ENCODE measurements around the gene ADAMTSL3.

ADAMTSL3 gene

GRCh38 chr15:83978588-83978987 is 324.7 kb downstream of the ADAMTSL3 start:
- no peak overlapping the region for H3K27ac ChIP-seq
- no peak for TF ChIP-seq CTCF (conservative IDR thresholded peaks at IDR 0.05)

GRCh38 chr15:83980637-83981036 is 326.7 kb downstream of the ADAMTSL3 start:
- TF ChIP-seq CTCF (conservative IDR thresholded peaks at IDR 0.05), result no peak
- no peak overlapping the region for H3K27ac ChIP-seq

- H3K27ac ChIP-seq, result no peak overlapping the region
- no peak for TF ChIP-seq CTCF (conservative IDR thresholded peaks at IDR 0.05)
Observed at GRCh38 chr15:83982748-83983147, 328.8 kb downstream of the ADAMTSL3 start.

- TF ChIP-seq CTCF (conservative IDR thresholded peaks at IDR 0.05), result no peak
- H3K27ac ChIP-seq, result no peak overlapping the region
Observed at GRCh38 chr15:83983634-83984458, 329.9 kb downstream of the ADAMTSL3 start.

DNA sequence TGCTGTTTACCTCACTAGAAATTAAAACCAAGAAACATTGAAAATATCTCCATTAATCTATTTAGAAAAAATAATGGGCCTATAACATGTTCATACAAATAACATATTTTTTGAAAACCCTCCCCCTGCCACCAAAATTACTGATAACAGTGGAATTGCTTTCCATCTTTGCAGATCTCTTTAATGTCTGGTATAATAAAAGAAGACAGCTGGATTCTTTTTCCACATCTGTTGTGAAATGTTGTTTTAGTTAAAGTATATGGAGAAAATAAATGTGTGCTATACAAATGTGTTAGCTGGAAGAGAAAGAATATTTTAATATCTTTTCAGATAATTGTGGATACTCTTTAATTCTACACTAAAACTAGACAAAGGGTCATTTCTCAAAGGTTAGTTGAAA is 330.7 kb downstream of the ADAMTSL3 start:
- TF ChIP-seq CTCF (conservative IDR thresholded peaks at IDR 0.05), result no peak

DNA sequence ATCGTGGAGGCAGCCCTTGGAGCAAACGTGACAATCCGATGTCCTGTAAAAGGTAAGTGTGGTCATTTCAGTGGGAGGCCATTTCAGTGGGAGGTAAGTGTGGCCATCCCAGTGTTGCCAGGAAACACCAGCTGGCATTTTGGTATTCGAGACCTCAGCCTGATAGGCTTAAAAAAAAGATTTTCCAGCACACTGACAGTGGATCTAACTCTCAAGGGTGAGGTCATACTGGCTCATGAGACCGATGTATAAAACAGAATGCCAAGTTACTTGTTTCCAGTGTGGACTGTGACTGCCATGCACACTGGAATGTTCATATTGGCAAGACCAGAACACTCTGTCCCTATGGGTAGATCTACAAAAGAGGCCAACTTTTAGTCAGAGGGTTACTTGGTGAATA is 337.2 kb downstream of the ADAMTSL3 start:
- H3K27ac ChIP-seq, result no peak overlapping the region
- TF ChIP-seq CTCF (conservative IDR thresholded peaks at IDR 0.05), result no peak

More for the DNA sequence above, 330.7 kb downstream of the ADAMTSL3 start:
- no peak overlapping the region for H3K27ac ChIP-seq

- no peak for TF ChIP-seq CTCF (conservative IDR thresholded peaks at IDR 0.05)
- H3K27ac ChIP-seq, result no peak overlapping the region
Observed at GRCh38 chr15:83992324-83993031, 338.6 kb downstream of the ADAMTSL3 start.
